CD4-positive, alpha-beta T cell treated with Interferon gamma for 1 hour (primary cell): ENCODE measurements around the gene SLC25A33.
A peak's percentile ranks its signal among the peaks of the same experiment; 100 is the strongest.
"Not testable (repeated sequence)": the region's sequence is repeated elsewhere in the genome, so short reads cannot be mapped to it uniquely, and the experiment has no call there.

Experiments
- DNase-seq: peaks from one replicate; pipeline ENCODE4 v3.0.0-alpha.2; 2020

The SLC25A33 gene

DNA sequence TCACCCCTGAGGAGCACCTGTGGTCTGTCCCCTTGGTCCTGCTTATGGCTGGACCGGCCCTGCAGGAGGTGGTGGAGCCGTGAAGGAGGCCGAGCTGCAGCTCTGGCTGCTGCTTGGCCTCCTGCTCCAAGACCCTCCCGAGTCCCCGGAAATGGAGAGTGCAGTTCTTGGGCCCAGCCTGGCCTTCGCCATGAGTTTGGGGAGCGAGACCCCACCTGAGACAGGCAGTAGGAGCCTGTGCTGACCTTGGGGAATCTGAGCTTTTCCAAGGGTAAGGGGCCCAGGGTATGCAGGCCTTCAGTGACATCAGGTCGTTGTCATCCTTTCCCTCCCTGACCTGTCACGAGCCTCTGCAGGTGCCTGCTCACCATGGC lies 63.5 kb downstream of the SLC25A33 start:
- no peak for DNase-seq

DNA sequence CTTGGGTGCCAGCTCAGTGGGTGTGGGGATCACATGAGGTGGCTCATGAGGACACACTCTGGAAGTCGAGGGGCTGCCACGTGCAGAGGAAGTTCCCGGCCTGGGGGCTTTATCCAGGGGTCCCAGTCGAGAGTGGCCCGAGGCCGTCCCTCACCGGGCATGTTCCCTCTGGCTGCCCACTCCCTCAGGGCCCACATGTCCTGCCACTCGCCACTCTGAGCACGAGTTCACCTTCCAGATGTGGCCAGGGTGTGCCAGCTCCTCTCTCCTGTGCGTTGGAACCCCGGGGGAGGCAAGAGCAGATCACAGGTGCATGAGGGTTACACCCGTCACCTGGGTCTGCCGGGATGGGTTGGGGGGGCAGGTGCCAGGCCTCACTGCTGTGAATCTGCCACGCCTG lies 64.0 kb downstream of the SLC25A33 start:
- DNase-seq, result no peak

DNA sequence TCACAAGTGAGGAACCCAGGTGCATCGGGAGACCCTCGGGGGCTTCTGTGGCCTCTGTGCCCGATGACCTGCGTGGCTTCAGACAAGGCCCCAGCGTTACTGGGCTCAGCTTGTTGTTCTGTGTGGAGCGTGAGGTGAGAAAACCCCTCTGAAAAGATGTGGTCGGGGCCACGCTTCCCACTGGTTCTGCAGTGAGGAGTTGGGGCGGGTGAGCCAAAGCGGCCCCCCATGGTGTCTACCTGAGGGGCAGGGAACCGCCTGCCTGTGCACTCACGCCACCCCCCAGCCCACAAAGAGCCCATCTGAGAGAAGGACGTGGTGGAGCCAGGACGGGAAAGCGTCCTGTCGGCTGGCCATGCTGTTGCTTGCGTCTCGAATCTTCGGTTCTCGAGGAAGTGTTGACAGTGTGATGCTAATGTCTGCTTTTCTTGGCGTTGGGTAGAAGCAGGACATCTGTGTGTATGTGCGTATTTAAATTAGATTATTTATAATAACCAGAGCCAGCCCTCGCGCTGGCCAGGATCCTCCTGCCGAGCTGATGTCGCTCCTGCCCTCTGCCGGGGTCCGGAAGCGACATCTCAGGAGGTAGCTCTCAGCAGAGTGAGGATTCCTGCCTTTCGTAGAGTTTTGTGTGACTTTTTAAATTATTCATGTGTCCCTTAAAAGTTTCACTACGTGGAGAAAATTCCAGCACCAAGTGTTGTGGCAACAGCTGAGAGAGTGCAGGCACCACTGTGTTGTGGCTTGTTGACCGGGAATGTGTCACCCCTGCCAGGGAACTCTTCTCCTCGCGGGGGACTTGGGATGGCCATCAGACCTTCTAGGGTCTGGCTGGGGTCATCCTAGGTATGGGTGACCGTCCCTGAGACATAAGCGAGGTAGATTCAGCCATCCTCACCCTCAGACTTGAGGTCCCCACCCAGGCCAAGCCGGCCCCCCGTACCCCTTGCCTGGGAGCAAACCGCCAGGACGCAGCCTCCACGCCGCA lies 64.8 kb downstream of the SLC25A33 start:
- DNase-seq, result no peak

DNA sequence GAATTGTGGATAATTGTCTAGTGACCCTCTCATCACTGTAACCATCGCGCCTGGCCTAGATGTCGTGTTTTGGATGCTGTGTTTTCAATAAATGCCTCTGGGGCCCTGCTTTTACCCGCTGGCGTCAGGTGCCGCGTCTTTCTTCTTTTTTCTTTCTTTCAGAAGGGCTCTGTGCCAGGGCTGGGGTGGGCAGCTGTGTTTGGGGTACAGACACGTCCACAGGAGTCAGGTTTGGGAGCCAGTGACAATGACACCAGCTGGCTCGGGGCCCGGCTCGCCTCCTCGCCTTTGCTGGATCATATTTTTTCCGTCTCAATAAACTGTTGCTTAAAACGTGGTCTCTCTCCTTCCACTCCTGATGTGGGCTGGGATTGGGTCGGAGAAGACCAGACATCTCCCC lies 65.6 kb downstream of the SLC25A33 start:
- DNase-seq, result no peak

DNA sequence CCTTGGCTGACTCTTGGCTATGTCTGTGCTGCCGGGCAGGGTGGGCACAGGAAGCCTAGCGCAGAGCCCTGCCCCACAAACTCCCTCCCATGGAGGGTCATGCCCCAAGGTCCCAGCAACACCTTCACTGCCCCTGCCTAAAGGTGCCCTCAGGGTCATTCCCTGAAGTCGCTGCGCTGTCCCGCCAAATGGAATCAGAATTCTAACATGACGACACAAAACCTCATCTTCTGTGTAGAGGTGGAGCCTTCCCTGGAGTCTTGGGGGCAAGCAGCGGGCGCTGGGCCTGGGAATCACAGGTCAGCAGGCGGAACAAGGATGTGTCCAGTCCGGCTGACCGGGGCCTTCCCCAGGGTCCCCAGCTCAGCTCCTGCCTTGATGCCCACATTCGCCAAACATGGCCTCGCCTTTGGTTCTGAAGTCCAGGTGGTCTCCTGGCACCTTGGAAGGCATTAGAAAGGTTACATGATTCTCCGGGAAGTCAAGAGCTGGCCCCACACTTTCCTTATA lies 66.7 kb downstream of the SLC25A33 start:
- DNase-seq, result no peak

DNA sequence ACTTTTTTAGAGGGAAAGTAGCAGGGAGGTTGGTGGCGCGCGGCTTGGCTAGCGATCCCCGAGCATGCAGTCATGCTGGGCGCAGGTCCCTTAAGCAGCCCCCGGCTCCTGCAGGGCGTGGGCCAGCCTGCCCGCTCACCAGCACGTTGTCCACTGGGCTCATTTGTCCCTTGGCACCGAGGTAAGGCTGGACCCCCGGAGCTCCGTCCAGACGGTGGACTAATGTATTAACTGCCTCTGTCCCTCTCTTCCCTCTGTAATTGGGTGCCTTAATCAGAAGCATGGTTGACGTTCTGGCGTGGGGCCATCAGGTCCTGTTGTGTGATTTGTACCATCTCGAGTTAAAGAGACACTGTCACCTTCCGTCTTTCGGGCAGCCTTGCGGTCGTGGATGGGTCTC lies 67.2 kb downstream of the SLC25A33 start:
- no peak for DNase-seq

DNA sequence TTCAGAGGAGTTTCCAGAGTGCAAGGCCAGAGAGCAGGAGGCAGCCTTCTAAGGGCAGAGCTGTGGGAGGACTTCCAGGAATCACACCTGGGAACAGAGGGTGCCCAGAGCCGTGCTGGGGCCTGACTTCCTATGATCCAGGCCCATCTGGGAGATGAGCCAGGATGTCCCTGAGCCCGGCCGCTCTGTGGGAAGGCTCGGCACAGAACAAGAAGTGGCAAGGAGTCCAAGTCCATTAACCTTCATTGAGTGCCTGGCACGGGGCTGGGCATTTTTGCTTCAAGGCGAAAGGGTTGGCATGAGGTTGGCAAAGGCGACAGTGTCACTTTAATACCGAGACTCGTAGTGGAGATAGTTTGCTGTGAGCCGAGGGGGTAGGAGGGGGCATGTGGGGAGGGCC lies 67.7 kb downstream of the SLC25A33 start:
- no peak for DNase-seq

DNA sequence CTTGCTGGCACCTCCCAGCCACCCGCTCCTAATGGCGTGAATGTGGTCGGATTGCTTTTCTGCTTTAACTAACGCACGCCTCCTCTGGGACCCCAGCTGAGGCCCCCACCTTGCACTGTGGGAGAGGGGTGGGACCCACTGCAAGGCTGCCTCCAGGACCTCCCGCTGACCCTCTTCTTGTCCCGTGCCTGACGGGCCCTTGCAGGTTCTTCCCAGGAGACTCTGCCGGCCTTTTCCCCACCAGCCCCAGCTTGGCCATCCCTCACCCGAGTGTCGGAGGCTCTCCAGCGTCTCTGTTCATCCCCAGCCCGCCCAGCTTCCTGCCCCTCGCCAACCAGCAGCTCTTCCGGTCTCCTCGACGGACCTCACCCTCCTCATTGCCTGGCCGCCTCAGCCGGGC lies 68.1 kb downstream of the SLC25A33 start:
- no peak for DNase-seq

DNA sequence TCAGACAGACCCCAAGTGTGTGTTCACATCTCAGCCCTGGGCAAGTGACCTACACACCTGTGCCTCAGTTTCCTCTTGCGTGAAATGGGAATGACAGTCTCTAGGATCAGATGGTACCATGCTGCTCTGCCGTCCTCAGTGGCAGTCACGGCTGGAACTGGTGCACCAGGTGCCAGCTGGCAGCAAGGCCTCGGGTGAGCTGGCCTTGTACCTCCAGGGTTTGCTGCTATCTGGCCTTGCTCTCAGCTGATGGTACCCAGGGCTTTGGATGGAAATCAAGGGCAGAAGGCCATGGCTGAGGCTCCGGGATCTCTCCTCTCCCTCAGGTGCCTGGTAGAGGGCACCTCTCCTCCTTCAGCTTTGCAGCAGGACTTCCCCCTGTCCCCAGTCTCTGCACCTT lies 70.7 kb downstream of the SLC25A33 start:
- DNase-seq, result no peak

DNA sequence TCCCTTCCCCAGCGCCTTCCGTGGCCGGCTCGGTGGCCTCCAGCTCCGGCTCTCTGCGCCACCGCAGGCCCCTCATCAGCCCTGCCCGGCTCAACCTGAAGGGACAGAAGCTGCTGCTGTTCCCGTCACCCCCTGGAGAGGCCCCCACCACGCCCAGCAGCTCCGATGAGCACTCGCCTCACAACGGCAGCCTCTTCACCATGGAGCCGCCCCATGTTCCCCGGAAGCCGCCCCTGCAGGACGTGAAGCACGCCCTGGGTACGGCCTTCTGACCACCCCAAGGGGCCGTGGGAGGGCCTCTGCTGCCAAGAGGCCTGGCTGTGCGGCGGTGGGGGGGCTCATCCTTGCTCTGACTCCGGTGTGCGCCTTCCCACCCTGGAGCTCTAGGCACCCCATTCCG lies 71.3 kb downstream of the SLC25A33 start:
- DNase-seq, result no peak

DNA sequence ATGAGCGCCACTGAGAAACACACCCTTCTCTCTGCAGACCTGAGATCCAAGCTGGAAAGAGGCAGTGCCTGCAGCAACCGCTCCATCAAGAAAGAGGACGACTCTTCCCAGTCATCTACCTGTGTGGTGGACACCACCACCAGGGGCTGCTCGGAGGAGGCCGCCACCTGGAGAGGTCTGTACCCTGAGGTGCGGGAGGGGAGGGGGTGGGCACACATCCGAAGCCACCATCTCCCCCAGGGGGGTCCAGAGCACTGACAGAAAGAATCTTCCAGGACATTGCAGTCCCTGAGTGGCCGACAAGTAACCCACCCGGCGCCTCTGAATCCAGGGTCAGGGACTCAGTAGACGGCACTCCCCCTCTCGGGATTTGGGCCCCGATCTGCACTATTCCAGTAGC lies 72.5 kb downstream of the SLC25A33 start:
- no peak for DNase-seq

DNA sequence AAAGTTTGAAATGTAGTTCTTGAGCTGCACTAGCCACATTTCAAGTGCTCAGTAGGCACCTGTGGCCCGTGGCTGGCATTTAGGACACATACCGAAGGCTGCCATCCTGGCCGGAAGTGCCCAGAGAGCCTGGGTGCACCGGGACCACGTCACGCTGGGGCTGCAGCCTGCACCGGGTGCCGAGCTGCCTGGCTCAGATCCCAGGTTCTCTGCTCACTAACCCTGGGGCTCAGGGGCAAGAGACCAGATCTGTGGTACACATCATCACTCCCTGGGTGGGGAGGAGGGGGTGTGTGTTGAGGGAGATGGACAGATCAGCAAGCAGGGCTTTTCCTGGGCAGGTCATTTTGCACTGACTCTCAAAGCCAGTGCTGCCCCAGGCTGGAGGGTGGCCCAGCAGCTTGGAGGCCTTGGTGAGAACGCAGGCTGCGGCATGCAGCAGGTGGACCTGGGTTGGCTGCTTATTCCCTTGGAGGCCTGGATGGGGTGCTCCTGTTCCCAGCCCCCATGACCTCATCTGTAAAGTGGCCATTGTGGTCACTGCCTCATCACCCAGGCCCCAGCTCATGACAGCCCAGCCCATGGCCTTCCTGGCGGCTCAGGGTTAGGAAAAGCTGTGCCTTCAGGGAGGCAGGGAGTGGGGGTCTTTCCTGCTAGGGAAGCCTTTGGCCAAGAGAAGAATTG lies 73.0 kb downstream of the SLC25A33 start:
- DNase-seq, result no peak

DNA sequence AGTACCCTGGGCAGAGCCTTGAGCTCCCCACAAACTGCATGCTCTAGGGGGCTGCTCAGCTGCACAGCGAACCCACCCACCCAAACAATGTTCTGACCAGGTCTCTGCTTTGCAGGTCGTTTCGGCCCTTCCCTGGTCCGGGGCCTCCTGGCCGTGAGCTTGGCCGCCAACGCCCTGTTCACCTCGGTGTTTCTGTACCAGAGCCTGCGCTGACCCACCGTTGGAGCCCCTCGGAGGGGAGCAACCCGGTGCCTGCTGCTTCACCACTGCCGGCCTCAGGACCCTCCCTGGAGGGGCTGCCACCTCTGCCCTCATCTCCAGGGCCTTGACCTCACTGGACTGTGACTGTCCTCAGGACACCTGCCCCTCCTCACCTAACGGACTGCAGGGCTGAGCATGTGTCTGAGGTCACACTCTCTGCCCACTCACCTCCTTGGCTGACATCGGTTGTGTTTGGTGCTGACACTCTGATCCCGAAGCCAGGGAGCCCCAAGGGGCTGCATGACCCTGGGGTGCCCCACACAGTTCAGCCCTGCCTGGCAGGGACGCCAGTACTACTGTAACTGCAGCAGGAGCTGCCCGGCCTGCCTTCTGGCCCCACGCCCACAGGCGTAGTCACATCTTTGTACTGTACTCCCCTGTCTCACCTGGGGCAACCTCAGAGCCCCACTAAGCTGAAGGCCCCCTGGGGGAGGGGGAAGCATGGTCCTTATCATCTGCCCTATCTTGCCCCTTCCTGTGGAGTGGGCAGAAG lies 73.8 kb downstream of the SLC25A33 start:
- DNase-seq, result no peak

DNA sequence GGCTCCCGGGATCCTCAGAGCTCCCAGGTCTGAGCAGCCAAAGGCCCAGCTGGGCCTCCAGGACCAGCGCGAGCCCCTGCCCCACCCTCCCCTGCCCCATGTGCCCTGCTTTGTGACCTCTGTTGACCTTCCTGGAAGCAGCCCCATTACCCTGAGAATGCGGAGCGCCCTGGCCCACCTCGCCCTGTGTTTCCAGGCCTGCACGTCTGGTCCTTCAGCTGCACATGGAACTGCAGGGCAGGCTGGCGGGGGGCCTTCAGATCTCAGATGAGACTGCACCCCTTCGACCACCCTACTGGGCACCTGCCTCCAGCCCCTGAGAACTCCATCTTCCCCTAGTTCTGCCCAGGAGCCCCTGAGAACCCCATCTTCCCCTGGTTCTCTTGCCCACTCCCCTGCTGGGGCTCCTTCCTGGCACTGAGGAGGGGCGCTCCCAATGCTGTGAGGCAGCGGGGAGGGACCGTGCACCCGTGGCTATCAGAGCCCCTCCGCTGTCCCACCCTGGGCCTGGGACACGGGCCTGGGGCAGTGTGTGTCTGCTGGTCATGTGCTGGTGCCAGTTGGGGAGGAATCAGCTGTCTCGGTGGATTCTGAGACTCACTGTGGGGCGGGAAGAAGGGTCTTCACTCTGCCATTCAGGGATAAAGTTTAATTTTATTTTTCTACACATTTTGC lies 74.5 kb downstream of the SLC25A33 start:
- DNase-seq, result no peak

DNA sequence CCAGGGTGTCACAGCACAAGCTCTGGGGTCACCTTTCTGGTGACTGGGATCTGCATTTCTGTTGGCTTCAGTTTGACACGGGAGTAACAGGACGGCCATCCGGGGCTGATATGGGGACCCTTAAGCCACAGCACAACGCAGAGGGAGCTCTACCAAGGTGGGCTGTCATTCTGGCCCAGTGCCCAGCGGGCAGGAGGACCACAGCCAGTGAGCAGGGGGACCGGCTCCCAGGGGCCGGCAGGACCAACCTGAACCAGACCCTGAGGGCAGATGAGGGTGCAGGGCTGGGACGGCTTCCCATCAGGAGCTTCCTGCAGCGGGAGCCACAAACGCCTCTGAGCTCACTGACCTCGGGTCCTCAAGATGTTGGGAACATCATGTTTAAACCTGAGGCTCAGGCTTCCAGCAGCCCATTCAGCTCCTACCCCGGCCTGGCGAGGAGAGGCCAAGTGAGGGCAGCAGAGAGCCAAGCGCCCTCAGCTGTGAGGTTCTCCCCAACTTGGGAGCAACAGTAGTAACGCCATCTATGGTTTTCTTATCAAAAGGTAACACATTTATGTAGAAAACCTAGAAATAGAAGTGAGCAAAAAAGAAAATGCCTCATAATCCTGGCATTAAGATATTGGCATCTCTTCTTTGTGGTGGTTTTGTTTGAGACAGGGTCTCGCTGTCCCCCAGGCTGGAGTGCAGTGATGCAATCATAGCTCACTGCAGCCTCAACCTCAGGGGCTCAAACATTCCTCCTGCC lies 76.2 kb downstream of the SLC25A33 start:
- peak; percentile 45 for DNase-seq

DNA sequence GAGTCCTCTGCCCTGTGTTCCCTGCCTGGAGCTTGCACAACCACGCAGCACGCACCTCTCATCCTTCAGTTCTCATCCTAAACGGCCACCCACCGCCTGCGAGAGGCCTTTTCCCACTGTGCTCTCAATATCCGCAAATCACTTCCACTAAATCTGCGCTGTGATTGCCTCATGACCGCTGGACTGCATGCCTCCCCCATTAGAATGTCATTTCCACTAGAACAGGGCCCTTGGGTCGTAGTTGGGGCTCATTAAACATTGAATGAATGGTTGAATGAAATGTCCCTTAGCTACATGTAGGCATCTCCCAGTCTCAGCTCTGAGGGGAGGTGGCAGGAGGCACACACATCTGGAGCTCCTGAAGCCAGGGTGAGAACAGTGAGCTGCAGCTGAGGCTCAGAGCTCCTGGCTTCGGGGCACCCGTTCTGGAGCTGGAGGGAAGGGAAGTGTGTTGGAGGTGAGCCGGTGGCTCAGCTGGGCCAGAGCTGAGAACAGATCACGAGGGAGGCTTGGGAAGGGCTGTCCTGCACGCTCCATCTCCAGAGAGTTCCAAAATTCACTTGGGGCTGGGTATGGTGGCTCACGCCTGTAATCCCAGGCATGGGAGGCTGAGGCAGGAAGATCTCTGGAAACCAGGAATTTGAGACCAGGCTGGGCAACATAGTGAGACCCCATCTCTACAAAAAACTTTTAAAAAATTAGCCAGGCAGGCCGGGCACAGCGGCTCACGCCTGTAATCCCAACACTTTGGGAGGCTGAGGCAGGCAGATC lies 79.8 kb downstream of the SLC25A33 start:
- no peak for DNase-seq

DNA sequence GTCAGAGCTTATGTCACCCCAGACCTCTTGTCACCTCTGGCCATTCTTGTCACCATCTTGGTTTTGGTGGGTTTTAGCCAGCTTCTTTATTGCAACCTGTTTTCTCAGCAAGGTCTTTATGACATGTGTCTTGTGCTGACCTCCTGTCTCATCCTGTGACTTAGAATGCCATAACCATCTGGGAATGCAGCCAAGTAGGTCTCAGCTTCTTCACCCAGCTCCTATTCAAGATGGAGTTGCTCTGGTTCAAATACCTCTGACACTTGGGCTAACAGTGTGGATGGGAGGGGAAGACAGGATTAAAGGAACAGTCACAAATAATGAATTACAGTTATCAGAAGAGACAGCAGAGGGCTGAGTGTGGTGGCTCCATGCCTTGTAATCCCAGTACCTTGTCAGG lies 81.8 kb downstream of the SLC25A33 start:
- no peak for DNase-seq

DNA sequence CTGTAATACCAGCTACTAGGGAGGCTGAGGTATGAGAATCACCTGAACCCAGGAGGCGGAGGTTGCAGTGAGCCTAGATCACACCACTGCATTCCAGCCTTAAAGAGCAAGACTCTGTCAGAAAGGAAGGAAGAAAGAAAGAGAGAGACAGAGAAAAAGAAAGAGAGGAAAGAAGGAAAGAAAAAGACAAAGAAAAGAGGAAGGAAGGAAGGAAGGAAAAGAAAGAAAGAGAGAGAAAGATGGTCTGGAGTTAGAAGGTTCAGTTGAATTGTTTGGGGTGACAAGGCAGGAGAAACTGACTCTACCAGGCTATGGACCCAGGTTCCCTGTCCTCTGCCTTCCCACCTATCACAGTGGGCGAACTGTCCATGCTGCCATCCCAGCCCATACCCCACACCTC lies 84.8 kb downstream of the SLC25A33 start:
- no peak for DNase-seq

DNA sequence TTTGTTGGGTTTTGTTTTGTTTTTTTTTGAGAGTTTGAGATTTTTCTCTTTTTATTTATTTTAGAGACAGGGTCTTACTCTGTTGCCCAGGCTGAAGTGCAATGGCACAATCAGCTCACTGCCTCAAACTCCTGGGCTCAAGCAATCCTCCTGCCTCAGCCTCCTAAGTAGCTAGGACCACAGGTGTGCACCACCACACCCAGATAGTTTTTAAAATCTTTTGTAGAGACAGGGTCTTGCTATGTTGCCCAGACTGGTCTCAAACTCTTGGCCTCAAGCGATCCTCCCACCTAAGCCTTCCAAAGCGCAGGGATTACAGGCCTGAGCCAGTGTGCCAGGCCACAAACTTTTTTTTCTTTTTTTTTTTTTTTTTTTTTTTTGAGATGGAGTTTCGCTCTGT lies 85.8 kb downstream of the SLC25A33 start:
- not testable (repeated sequence) for DNase-seq

DNA sequence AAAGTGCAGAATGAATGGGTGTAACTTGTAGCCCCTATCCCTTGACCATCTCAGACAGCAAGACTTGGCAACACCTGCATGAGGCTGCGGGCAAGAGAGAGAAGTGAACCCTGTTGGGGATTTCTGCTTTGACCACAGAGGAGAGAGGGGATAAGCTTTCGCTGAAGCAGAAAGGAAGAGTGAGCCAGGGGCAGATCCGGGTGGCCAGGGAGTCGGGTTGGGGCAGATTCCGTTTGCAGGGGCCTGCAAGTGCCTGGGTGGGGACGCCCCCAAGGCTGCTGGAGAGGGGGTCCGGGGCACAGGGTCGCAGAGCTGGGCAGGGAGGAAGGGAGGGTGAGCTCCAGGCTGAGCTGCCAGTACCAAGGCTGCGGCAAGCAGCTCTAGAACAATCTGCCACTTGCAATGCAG lies 86.9 kb downstream of the SLC25A33 start:
- peak; percentile 48 for DNase-seq
